Glutamatergic neuron (in vitro differentiated cells): ENCODE data around the gene PSMB9. TPM values are rescaled to one million over a fixed set of nuclear protein-coding genes. Genes with fewer than 3 reads are reported as not detected.

Experiments used
- DNase-seq: peaks from one replicate; pipeline ENCODE4 v3.0.0; 2022
- H3K27ac Mint-ChIP-seq: one replicate; pipeline ENCODE4 v1.8.0; 2020; ENCODE audit warnings: mild to moderate bottlenecking, mixed read lengths, inconsistent platforms; ENCODE audit not compliant: unreplicated experiment
- H3K27me3 Mint-ChIP-seq: one replicate; pipeline ENCODE4 v1.8.0; 2020; ENCODE audit warnings: mild to moderate bottlenecking, moderate library complexity, mixed read lengths, inconsistent platforms; ENCODE audit not compliant: unreplicated experiment
- H3K36me3 Mint-ChIP-seq: one replicate; pipeline ENCODE4 v1.8.0; 2020; ENCODE audit warnings: mild to moderate bottlenecking, mixed read lengths, inconsistent platforms; ENCODE audit not compliant: unreplicated experiment
- H3K4me1 Mint-ChIP-seq: one replicate; pipeline ENCODE4 v1.8.0; 2020; ENCODE audit warnings: mild to moderate bottlenecking, low read depth, mixed read lengths, inconsistent platforms; ENCODE audit not compliant: unreplicated experiment
- H3K4me3 Mint-ChIP-seq: one replicate; pipeline ENCODE4 v1.8.0; 2020; ENCODE audit warnings: mild to moderate bottlenecking, mixed read lengths, inconsistent platforms; ENCODE audit not compliant: unreplicated experiment
- H3K9me3 Mint-ChIP-seq: one replicate; pipeline ENCODE4 v1.8.0; 2020; ENCODE audit warnings: mild to moderate bottlenecking, moderate library complexity, mixed read lengths, inconsistent platforms; ENCODE audit not compliant: unreplicated experiment
- CTCF ChIP-seq: fragments of 200-600 bp; sonication (generic); IDR thresholded peaks from one replicate; pipeline ENCODE4 v1.5.0; 2021; ENCODE audit not compliant: partially characterized antibody, unreplicated experiment
- total RNA-seq: library from RNA; stranded (reverse); fragmentation: NEBNext Ultra II Directional; extraction: Animal tissue kit (Norgen Biotek cat#: 25700); gene quantifications from one replicate; pipeline ENCODE4 v1.2.1, GENCODE V29; 2021; ENCODE audit not compliant: unreplicated experiment

Gene PSMB9
- total RNA-seq, 1 donor from 2014 or later = not detected

GRCh38 chr6:32852018-32852843 is 1.8 kb upstream of the PSMB9 start:
- Mint-ChIP-seq H3K4me3 (peak overlapping the region; percentile 76), H3K27ac (no peak overlapping the region), H3K4me1 (no peaks in the 10 kb centered on the region), H3K27me3 (peaks cover 28% of the 10 kb centered on the region), H3K36me3 (peaks cover 6% of the 10 kb centered on the region), H3K9me3 (peaks cover 12% of the 10 kb centered on the region)
- TF ChIP-seq CTCF = no peak
- DNase-seq = no peak

GRCh38 chr6:32852844-32853540 is 1.0 kb upstream of the PSMB9 start:
- Mint-ChIP-seq H3K4me1 (no peaks in the 10 kb centered on the region), H3K27ac (no peak overlapping the region), H3K36me3 (peaks cover 6% of the 10 kb centered on the region), H3K9me3 (peaks cover 12% of the 10 kb centered on the region), H3K27me3 (peaks cover 29% of the 10 kb centered on the region), H3K4me3 (peak overlapping the region; percentile 76)
- TF ChIP-seq CTCF = no peak
- peak; percentile 24 for DNase-seq

- H3K27ac Mint-ChIP-seq = no peak overlapping the region
- no peak for DNase-seq
- H3K27me3 Mint-ChIP-seq = peaks cover 32% of the 10 kb centered on the region
- no peaks in the 10 kb centered on the region for H3K4me1 Mint-ChIP-seq
- peaks cover 12% of the 10 kb centered on the region for H3K9me3 Mint-ChIP-seq
- peak overlapping the region; percentile 93 for H3K4me3 Mint-ChIP-seq
- H3K36me3 Mint-ChIP-seq = peaks cover 6% of the 10 kb centered on the region
- TF ChIP-seq CTCF = no peak
These were observed 585 bp downstream of the PSMB9 start for GRCh38 chr6:32854376-32855178.

GRCh38 chr6:32855467-32856174 is 1.6 kb downstream of the PSMB9 start:
- no peaks in the 10 kb centered on the region for H3K4me1 Mint-ChIP-seq
- no peak for DNase-seq

More at GRCh38 chr6:32855467-32856174, 1.6 kb downstream of the PSMB9 start:
- peaks cover 7% of the 10 kb centered on the region for H3K9me3 Mint-ChIP-seq
- H3K27ac Mint-ChIP-seq = no peak overlapping the region
- H3K27me3 Mint-ChIP-seq = peaks cover 27% of the 10 kb centered on the region
- H3K4me3 Mint-ChIP-seq = no peak overlapping the region
- H3K36me3 Mint-ChIP-seq = peaks cover 2% of the 10 kb centered on the region
- TF ChIP-seq CTCF = no peak
